CD4-positive, CD25-positive, alpha-beta regulatory T cell (primary cell): ENCODE data around the gene CDX2. TPM values are rescaled to one million over a fixed set of nuclear protein-coding genes. Genes with fewer than 3 reads are reported as not detected.
A peak's percentile ranks its signal among the peaks of the same experiment; 100 is the strongest.

Source experiments
- ATAC-seq, 2 donors: fragments of 150-1000 bp; cut with Tn5 transposase; one replicate each; pipeline ENCODE4 v1.10.0; 2021; ENCODE audit warnings: low read depth in 2 of 2, moderate number of reproducible peaks in 2 of 2, moderate library complexity in 1 of 2
- DNase-seq, 3 donors: peaks; one replicate each; pipeline versions ENCODE4 v3.0.0 to v3.0.0-alpha.2; 2012 to 2022; ENCODE audit warnings: mixed read lengths in 1 of 3
- H3K27ac ChIP-seq: one replicate; pipeline ENCODE4 v1.7.0; 2013; ENCODE audit warnings: mild to moderate bottlenecking, low read length; ENCODE audit not compliant: insufficient read depth, poor library complexity, severe bottlenecking
- H3K27me3 ChIP-seq: one replicate; pipeline ENCODE4 v1.7.0; 2013; ENCODE audit warnings: low read length; ENCODE audit not compliant: control insufficient read depth, insufficient read depth
- H3K36me3 ChIP-seq: one replicate; pipeline ENCODE4 v1.7.0; 2013; ENCODE audit warnings: mild to moderate bottlenecking, low read length, moderate library complexity; ENCODE audit not compliant: control insufficient read depth, insufficient read depth
- H3K4me1 ChIP-seq: 2 replicates; pipeline ENCODE4 v1.7.0; 2013; ENCODE audit warnings: mild to moderate bottlenecking, low read length; ENCODE audit not compliant: insufficient read depth, control insufficient read depth, poor library complexity, severe bottlenecking
- H3K4me3 ChIP-seq: one replicate; pipeline ENCODE4 v1.7.0; 2013; ENCODE audit warnings: low read depth, mild to moderate bottlenecking, low read length, moderate library complexity
- H3K9me3 ChIP-seq, 2 experiments: 1 replicate in 1 of 2; 2 replicates in 1 of 2; pipeline ENCODE4 v1.7.0; 2013; ENCODE audit warnings: low read length in 2 of 2, mild to moderate bottlenecking in 1 of 2, moderate library complexity in 1 of 2; ENCODE audit not compliant: control insufficient read depth in 2 of 2
- H3K27ac Mint-ChIP-seq, 3 donors: one replicate each; pipeline ENCODE4 v1.8.0; 2020 to 2022; ENCODE audit warnings: mild to moderate bottlenecking in 3 of 3, mixed read lengths in 3 of 3, moderate library complexity in 2 of 3
- H3K27me3 Mint-ChIP-seq: one replicate; pipeline ENCODE4 v1.8.0; 2022; ENCODE audit warnings: mild to moderate bottlenecking, mixed read lengths
- H3K36me3 Mint-ChIP-seq: one replicate; pipeline ENCODE4 v1.8.0; 2020; ENCODE audit warnings: mixed read lengths
- H3K4me1 Mint-ChIP-seq, 4 donors: one replicate each; pipeline ENCODE4 v1.8.0; 2020 to 2022; ENCODE audit warnings: mixed read lengths in 4 of 4, mild to moderate bottlenecking in 1 of 4
- H3K4me3 Mint-ChIP-seq, 4 donors: one replicate each; pipeline ENCODE4 v1.8.0; 2020 to 2022; ENCODE audit warnings: mild to moderate bottlenecking in 4 of 4, mixed read lengths in 4 of 4, moderate library complexity in 3 of 4
- H3K9me3 Mint-ChIP-seq, 7 donors: one replicate each; pipeline ENCODE4 v1.8.0; 2020 to 2022; ENCODE audit warnings: mixed read lengths in 7 of 7, mild to moderate bottlenecking in 3 of 7, moderate library complexity in 2 of 7
- polyA plus RNA-seq, 4 donors: library from polyadenylated mRNA; unstranded; fragments of 300-500 nt; fragmentation: Illumina TruSeq; gene quantifications; one replicate each; pipeline ENCODE4 v1.2.3, GENCODE V29; 2021
- total RNA-seq: library from RNA; stranded (reverse); gene quantifications from one replicate; pipeline ENCODE4 v1.2.3, GENCODE V29; 2022

CDX2 gene
- total and polyA plus RNA-seq, 5 donors from 2014 or later: not detected

- H3K4me3 ChIP-seq: no peak overlapping the region
- peaks cover 2% of the 10 kb centered on the region for H3K4me1 ChIP-seq
- Mint-ChIP-seq H3K4me1 (peaks cover 0 to 20% (median 8%) of the 10 kb centered on the region in 4 donors), H3K4me3 (no peak overlapping the region), H3K36me3 (peaks cover 3% of the 10 kb centered on the region), H3K27me3 (peaks cover 82% of the 10 kb centered on the region), H3K9me3 (peaks cover 0 to 7% (median 0%) of the 10 kb centered on the region in 7 donors), H3K27ac (no peak overlapping the region)
- H3K36me3 ChIP-seq: no peaks in the 10 kb centered on the region
- no peak for ATAC-seq
- H3K9me3 ChIP-seq: no peaks in the 10 kb centered on the region
- no peak for DNase-seq
- H3K27me3 ChIP-seq: peaks cover 41% of the 10 kb centered on the region
- no peak overlapping the region for H3K27ac ChIP-seq
These were observed 40.0 kb downstream of the CDX2 start for GRCh38 chr13:27928805-27929753.

GRCh38 chr13:27928353-27928804 lies 40.7 kb downstream of the CDX2 start:
- Mint-ChIP-seq H3K36me3 (peaks cover 3% of the 10 kb centered on the region), H3K4me1 (peaks cover 5 to 23% (median 11%) of the 10 kb centered on the region in 4 donors), H3K27me3 (peaks cover 82% of the 10 kb centered on the region), H3K9me3 (peaks cover 0 to 7% (median 0%) of the 10 kb centered on the region in 7 donors), H3K27ac (no peak overlapping the region), H3K4me3 (peak overlapping the region in 1 of 4 donors; percentile 41)
- DNase-seq (no peak), ATAC-seq (no peak)
- no peaks in the 10 kb centered on the region for H3K9me3 ChIP-seq
- H3K36me3 ChIP-seq: no peaks in the 10 kb centered on the region
- H3K27me3 ChIP-seq: peaks cover 40% of the 10 kb centered on the region
- no peak overlapping the region for H3K4me3 ChIP-seq
- H3K27ac ChIP-seq: no peak overlapping the region
- peaks cover 2% of the 10 kb centered on the region for H3K4me1 ChIP-seq

GRCh38 chr13:27927444-27928352 lies 41.4 kb downstream of the CDX2 start:
- Mint-ChIP-seq H3K36me3 (peaks cover 3% of the 10 kb centered on the region), H3K9me3 (peaks cover 0 to 7% (median 0%) of the 10 kb centered on the region in 7 donors), H3K4me1 (peaks cover 6 to 25% (median 13%) of the 10 kb centered on the region in 4 donors), H3K4me3 (peak overlapping the region in 1 of 4 donors; percentile 41), H3K27ac (no peak overlapping the region), H3K27me3 (peaks cover 89% of the 10 kb centered on the region)
- H3K4me1 ChIP-seq: peaks cover 2% of the 10 kb centered on the region
- peaks cover 47% of the 10 kb centered on the region for H3K27me3 ChIP-seq
- no peak for DNase-seq
- H3K27ac ChIP-seq: no peak overlapping the region
- no peak for ATAC-seq
- H3K4me3 ChIP-seq: no peak overlapping the region
- H3K9me3 ChIP-seq: no peaks in the 10 kb centered on the region
- H3K36me3 ChIP-seq: no peaks in the 10 kb centered on the region

- Mint-ChIP-seq H3K4me1 (peaks cover 6 to 25% (median 13%) of the 10 kb centered on the region in 4 donors), H3K9me3 (peaks cover 0 to 7% (median 0%) of the 10 kb centered on the region in 7 donors), H3K27ac (no peak overlapping the region), H3K36me3 (peaks cover 3% of the 10 kb centered on the region), H3K4me3 (peak overlapping the region in 1 of 4 donors; percentile 59), H3K27me3 (peaks cover 90% of the 10 kb centered on the region)
- Histone ChIP-seq H3K36me3 (no peaks in the 10 kb centered on the region), H3K4me3 (no peak overlapping the region), H3K4me1 (peaks cover 2% of the 10 kb centered on the region), H3K9me3 (no peaks in the 10 kb centered on the region), H3K27ac (no peak overlapping the region), H3K27me3 (peaks cover 48% of the 10 kb centered on the region)
- ATAC-seq (no peak), DNase-seq (no peak)
These were observed 42.3 kb downstream of the CDX2 start for GRCh38 chr13:27926644-27927434.

GRCh38 chr13:27925220-27925991 lies 43.7 kb downstream of the CDX2 start:
- ATAC-seq (no peak), DNase-seq (no peak)
- H3K27ac ChIP-seq: no peak overlapping the region
- Mint-ChIP-seq H3K27ac (no peak overlapping the region), H3K27me3 (peaks cover 84% of the 10 kb centered on the region), H3K9me3 (peaks cover 0 to 9% (median 0%) of the 10 kb centered on the region in 7 donors), H3K4me1 (peaks cover 6 to 32% (median 18%) of the 10 kb centered on the region in 4 donors), H3K36me3 (peaks cover 3% of the 10 kb centered on the region), H3K4me3 (no peak overlapping the region)
- no peaks in the 10 kb centered on the region for H3K36me3 ChIP-seq
- H3K4me3 ChIP-seq: no peak overlapping the region
- H3K4me1 ChIP-seq: peaks cover 16% of the 10 kb centered on the region
- H3K27me3 ChIP-seq: peaks cover 48% of the 10 kb centered on the region
- no peaks in the 10 kb centered on the region for H3K9me3 ChIP-seq

GRCh38 chr13:27924529-27925141 lies 44.5 kb downstream of the CDX2 start:
- Mint-ChIP-seq H3K4me3 (peak overlapping the region in 1 of 4 donors; percentile 28), H3K27ac (no peak overlapping the region), H3K27me3 (peaks cover 79% of the 10 kb centered on the region), H3K4me1 (peaks cover 6 to 31% (median 18%) of the 10 kb centered on the region in 4 donors), H3K36me3 (peaks cover 3% of the 10 kb centered on the region), H3K9me3 (peaks cover 0 to 7% (median 0%) of the 10 kb centered on the region in 7 donors)
- Histone ChIP-seq H3K4me1 (peaks cover 20% of the 10 kb centered on the region), H3K9me3 (no peaks in the 10 kb centered on the region), H3K4me3 (no peak overlapping the region), H3K27me3 (peaks cover 42% of the 10 kb centered on the region), H3K27ac (no peak overlapping the region), H3K36me3 (no peaks in the 10 kb centered on the region)
- no peak for ATAC-seq
- no peak for DNase-seq
